ENCODE measurements around the gene PRR35.

DNA sequence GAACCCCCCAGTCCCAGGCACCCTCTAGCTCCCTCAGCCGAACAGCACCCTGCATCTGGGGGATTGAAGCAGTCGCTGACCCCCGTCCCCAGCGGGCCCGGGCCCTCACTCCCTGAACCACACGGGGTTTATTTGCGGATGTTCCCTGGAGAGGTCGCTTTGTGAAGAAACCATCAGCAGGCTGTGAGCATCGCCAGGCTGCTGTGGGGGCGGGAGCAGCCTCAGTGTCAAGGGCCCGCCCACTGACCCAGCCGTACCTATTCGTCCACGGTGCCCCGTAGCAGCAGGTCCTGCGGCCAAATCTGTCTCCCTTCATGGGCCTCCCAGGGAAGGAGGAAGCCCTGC is 23.2 kb downstream of the PRR35 start:
- TF ChIP-seq ZNF274 (IDR thresholded peaks at IDR 0.05; ENCODE audit: low read depth, low read length), result no peak
- no peak for TF ChIP-seq YY1 (IDR thresholded peaks at IDR 0.05; ENCODE audit: insufficient read depth, insufficient read length)
